Smooth muscle cell (in vitro differentiated cells): ENCODE data around the gene RASSF4. TPM values are rescaled to one million over a fixed set of nuclear protein-coding genes. Genes with fewer than 3 reads are reported as not detected.

Experiments used
- DNase-seq: peaks from one replicate; lab custom pipeline; 2025; ENCODE audit not compliant: unreplicated experiment; lab: John Stamatoyannopoulos, UW
- H2AFZ ChIP-seq: fragments of 200-600 bp; sonication (generic); 2 replicates; pipeline ENCODE4 v1.6.0; 2016; ENCODE audit warnings: antibody characterized with exemption, low read depth, mild to moderate bottlenecking
- H3F3A ChIP-seq: fragments of 200-600 bp; sonication (generic); 2 replicates; pipeline ENCODE4 v1.6.0; 2017; ENCODE audit warnings: antibody characterized with exemption, low read depth
- H3K27ac ChIP-seq: fragments of 200-600 bp; sonication (generic); 2 replicates; pipeline ENCODE4 v1.5.1; 2016; ENCODE audit warnings: low read depth, mild to moderate bottlenecking
- H3K27me3 ChIP-seq: fragments of 200-600 bp; sonication (generic); 2 replicates; pipeline ENCODE4 v1.6.1; 2016; ENCODE audit warnings: low read depth, mild to moderate bottlenecking
- H3K36me3 ChIP-seq: fragments of 200-600 bp; sonication (generic); 2 replicates; pipeline ENCODE4 v1.5.1; 2016; ENCODE audit warnings: low read depth
- H3K4me1 ChIP-seq: fragments of 200-600 bp; sonication (generic); 2 replicates; pipeline ENCODE4 v1.5.1; 2016; ENCODE audit warnings: low read depth
- H3K4me2 ChIP-seq: fragments of 200-600 bp; sonication (generic); 2 replicates; pipeline ENCODE4 v1.6.0; 2016; ENCODE audit warnings: mild to moderate bottlenecking
- H3K4me3 ChIP-seq: fragments of 200-600 bp; sonication (generic); 2 replicates; pipeline ENCODE4 v1.5.1; 2016; ENCODE audit warnings: mild to moderate bottlenecking
- H3K79me2 ChIP-seq: fragments of 200-600 bp; sonication (generic); 2 replicates; pipeline ENCODE4 v1.6.0; 2016; ENCODE audit warnings: low read depth, mild to moderate bottlenecking
- H3K9ac ChIP-seq: fragments of 200-600 bp; sonication (generic); 2 replicates; pipeline ENCODE4 v1.6.0; 2016; ENCODE audit warnings: low read depth
- H3K9me3 ChIP-seq: fragments of 200-600 bp; sonication (generic); replicated peaks from 2 replicates; pipeline ENCODE4 v1.5.1; 2016; ENCODE audit warnings: low read depth
- H4K20me1 ChIP-seq: fragments of 200-600 bp; sonication (generic); 2 replicates; pipeline ENCODE4 v1.6.0; 2016; ENCODE audit warnings: low read depth
- WGBS: methylation state at CpG from one replicate; pipeline ENCODE4 v1.1.7; 2016; ENCODE audit warnings: low lambda C conversion rate; 5-methylcytosine and 5-hydroxymethylcytosine counted together
- polyA plus RNA-seq: library from polyadenylated mRNA; unstranded; fragments of >200 nt; fragmentation: Nextera tagmentation; extraction: Ambion mirVana; gene quantifications from 2 replicates; pipeline ENCODE4 v1.2.1, GENCODE V29; 2016
- total RNA-seq: library from RNA; depleted of rRNA; stranded (reverse); fragments of >200 nt; gene quantifications from 2 replicates; pipeline ENCODE4 v1.2.3, GENCODE V29; 2014
- TF ChIP-seq, protein P1 (sequence below): fragments of 200-600 bp; sonication (generic); IDR thresholded peaks from 2 replicates; pipeline ENCODE4 v1.5.1; 2017; ENCODE audit warnings: borderline replicate concordance, mild to moderate bottlenecking, antibody characterized with exemption; ENCODE audit not compliant: insufficient read depth, poor library complexity, severe bottlenecking

The RASSF4 gene
- total and polyA plus RNA-seq, 2 experiments from 2014 or later: 8.3 to 14.8 TPM

DNA sequence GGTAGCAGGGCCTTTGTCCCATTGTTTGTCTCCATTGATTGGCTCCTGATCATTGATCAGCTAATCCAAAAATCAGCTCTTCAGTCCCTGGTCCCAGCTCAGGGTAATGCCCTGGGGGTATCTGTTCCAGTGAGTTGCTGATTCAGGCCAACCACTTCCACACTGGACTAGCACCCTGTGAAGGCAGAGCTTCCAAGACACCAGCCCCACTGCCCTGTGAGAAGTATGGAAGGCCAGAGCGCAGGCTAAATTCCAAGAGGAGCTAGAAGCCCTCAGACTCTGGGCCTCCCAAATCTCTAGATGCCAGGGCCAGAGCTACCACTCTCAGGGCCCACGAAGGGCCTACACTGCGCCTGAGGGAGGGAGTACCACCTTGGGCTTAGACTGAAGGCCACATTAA is 38.1 kb upstream of the RASSF4 start:
- 96% methylated on average over 3 of the region's 3 CpGs for WGBS
- H3K36me3 ChIP-seq: no peaks in the 10 kb centered on the region
- DNase-seq: no peak
- no peaks in the 10 kb centered on the region for H3K27me3 ChIP-seq
- no peak overlapping the region for H3K4me2 ChIP-seq
- no peak overlapping the region for H2AFZ ChIP-seq
- H3K79me2 ChIP-seq: no peaks in the 10 kb centered on the region
- H3K9me3 ChIP-seq: no peaks in the 10 kb centered on the region
- H3K27ac ChIP-seq: no peak overlapping the region
- TF ChIP-seq, protein P1, sequence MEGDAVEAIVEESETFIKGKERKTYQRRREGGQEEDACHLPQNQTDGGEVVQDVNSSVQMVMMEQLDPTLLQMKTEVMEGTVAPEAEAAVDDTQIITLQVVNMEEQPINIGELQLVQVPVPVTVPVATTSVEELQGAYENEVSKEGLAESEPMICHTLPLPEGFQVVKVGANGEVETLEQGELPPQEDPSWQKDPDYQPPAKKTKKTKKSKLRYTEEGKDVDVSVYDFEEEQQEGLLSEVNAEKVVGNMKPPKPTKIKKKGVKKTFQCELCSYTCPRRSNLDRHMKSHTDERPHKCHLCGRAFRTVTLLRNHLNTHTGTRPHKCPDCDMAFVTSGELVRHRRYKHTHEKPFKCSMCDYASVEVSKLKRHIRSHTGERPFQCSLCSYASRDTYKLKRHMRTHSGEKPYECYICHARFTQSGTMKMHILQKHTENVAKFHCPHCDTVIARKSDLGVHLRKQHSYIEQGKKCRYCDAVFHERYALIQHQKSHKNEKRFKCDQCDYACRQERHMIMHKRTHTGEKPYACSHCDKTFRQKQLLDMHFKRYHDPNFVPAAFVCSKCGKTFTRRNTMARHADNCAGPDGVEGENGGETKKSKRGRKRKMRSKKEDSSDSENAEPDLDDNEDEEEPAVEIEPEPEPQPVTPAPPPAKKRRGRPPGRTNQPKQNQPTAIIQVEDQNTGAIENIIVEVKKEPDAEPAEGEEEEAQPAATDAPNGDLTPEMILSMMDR: no peak
- H3F3A ChIP-seq: no peaks in the 10 kb centered on the region
- H3K4me3 ChIP-seq: no peak overlapping the region
- H3K4me1 ChIP-seq: no peaks in the 10 kb centered on the region
- no peaks in the 10 kb centered on the region for H4K20me1 ChIP-seq
- H3K9ac ChIP-seq: no peak overlapping the region

DNA sequence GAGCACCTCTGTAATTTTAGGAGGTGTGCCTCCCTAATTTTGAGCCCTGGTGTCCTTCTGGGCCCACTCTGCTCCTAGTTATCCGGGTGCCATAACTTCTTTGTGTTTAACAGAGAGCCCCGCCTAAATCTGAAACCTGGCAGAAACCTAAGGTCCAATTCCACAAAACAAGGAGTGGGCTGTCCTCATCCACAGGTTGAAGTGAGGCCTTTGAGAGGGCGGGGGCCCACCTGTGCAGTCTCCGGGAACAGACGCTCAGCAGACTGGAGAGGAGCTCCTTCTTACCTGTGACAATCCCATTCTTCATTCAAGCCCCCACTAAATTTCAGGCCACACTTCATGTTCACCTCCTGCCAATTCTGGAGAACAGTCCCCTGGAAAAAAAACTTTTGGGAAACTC is 37.6 kb upstream of the RASSF4 start:
- Histone ChIP-seq H3K27ac (no peak overlapping the region), H3K4me1 (no peaks in the 10 kb centered on the region), H3F3A (no peaks in the 10 kb centered on the region), H3K79me2 (no peaks in the 10 kb centered on the region), H3K4me3 (no peak overlapping the region), H3K9me3 (no peaks in the 10 kb centered on the region), H3K36me3 (no peaks in the 10 kb centered on the region), H3K27me3 (no peaks in the 10 kb centered on the region), H4K20me1 (no peaks in the 10 kb centered on the region), H3K9ac (no peak overlapping the region), H3K4me2 (no peak overlapping the region), H2AFZ (no peak overlapping the region)
- DNase-seq: no peak
- WGBS: 96% methylated on average over 5 of the region's 5 CpGs
- TF ChIP-seq, protein P1: no peak

DNA sequence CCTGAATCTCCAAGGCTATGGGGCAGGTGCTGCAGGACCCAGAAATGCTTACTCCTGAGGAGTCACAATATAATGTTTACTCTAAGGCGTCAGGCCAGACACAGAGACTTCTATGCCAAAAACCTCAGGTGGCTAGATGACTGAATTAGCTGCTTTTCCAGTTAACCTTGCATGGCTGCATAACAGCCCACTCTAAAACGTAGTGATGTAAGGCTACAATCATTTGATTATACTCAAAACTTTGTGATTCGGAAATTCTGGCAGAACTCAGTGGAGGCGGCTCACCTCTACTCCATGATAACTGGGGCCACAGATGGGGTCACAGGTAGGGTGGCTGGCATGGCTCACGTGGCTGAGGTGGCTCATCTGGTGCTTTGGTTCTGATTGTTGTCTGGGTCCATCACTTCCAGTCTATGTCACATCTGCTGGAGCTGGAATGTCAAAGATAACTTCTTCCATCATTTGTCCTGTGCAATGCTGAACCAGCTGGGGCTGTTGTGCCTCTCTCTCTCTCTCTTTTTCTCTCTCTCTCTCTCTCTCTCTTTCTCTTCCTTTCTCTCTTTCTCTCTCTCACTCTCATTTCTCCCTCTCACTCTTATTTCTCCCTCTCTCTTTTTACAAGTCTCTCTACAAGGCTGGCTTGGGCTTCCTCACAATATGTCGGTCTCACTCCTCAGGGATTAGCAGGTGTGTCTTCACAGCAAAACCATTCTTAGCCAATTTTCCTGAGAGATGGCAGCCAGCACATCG is 36.6 kb upstream of the RASSF4 start:
- no peaks in the 10 kb centered on the region for H4K20me1 ChIP-seq
- H3F3A ChIP-seq: no peaks in the 10 kb centered on the region
- no peak overlapping the region for H3K9ac ChIP-seq
- H3K9me3 ChIP-seq: no peaks in the 10 kb centered on the region
- DNase-seq: no peak
- H3K4me3 ChIP-seq: no peak overlapping the region
- no peaks in the 10 kb centered on the region for H3K79me2 ChIP-seq
- WGBS: 88% methylated on average over 7 of the region's 7 CpGs
- no peaks in the 10 kb centered on the region for H3K36me3 ChIP-seq
- TF ChIP-seq, protein P1: no peak
- no peak overlapping the region for H3K27ac ChIP-seq
- H2AFZ ChIP-seq: no peak overlapping the region
- H3K4me2 ChIP-seq: no peak overlapping the region
- H3K4me1 ChIP-seq: no peaks in the 10 kb centered on the region
- H3K27me3 ChIP-seq: no peaks in the 10 kb centered on the region

DNA sequence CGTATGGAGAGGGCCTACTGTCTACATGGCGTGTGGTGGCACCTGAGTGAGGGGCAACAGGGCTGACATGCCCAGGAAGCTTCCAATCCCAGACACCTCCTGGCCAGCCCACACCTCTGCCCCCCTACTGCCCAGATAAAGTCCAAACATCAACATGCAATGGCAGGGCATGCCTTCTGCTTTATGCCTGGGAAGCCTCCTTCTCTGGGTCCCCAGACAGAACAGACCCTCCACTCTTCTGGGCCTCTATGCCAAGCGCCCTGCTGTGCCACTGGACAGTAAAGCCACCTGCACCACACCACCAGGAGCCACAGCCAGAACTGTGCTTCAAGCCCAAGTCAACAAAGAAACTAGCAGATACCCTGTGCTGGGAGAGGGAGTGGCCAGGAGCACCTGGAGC is 36.0 kb upstream of the RASSF4 start:
- H3K4me2 ChIP-seq: no peak overlapping the region
- H3K27ac ChIP-seq: no peak overlapping the region
- DNase-seq: no peak
- no peaks in the 10 kb centered on the region for H3K79me2 ChIP-seq
- H3K27me3 ChIP-seq: no peaks in the 10 kb centered on the region
- no peak overlapping the region for H2AFZ ChIP-seq
- no peaks in the 10 kb centered on the region for H3K4me1 ChIP-seq
- 87% methylated on average over 3 of the region's 3 CpGs for WGBS
- H3K36me3 ChIP-seq: no peaks in the 10 kb centered on the region
- TF ChIP-seq, protein P1: no peak
- H4K20me1 ChIP-seq: no peaks in the 10 kb centered on the region
- H3F3A ChIP-seq: no peaks in the 10 kb centered on the region
- no peaks in the 10 kb centered on the region for H3K9me3 ChIP-seq
- no peak overlapping the region for H3K9ac ChIP-seq
- H3K4me3 ChIP-seq: no peak overlapping the region
